Limb (tissue), 2 donors: ENCODE measurements around the gene PPME1.
"Not testable (repeated sequence)": the region's sequence is repeated elsewhere in the genome, so short reads cannot be mapped to it uniquely, and the experiment has no call there.

Source experiments
- DNase-seq, 2 donors: peaks; one replicate each; pipeline ENCODE4 v3.0.0-alpha.2; 2016; ENCODE audit errors: extremely low spot score in 2 of 2

Gene PPME1, protein sequence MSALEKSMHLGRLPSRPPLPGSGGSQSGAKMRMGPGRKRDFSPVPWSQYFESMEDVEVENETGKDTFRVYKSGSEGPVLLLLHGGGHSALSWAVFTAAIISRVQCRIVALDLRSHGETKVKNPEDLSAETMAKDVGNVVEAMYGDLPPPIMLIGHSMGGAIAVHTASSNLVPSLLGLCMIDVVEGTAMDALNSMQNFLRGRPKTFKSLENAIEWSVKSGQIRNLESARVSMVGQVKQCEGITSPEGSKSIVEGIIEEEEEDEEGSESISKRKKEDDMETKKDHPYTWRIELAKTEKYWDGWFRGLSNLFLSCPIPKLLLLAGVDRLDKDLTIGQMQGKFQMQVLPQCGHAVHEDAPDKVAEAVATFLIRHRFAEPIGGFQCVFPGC

DNA sequence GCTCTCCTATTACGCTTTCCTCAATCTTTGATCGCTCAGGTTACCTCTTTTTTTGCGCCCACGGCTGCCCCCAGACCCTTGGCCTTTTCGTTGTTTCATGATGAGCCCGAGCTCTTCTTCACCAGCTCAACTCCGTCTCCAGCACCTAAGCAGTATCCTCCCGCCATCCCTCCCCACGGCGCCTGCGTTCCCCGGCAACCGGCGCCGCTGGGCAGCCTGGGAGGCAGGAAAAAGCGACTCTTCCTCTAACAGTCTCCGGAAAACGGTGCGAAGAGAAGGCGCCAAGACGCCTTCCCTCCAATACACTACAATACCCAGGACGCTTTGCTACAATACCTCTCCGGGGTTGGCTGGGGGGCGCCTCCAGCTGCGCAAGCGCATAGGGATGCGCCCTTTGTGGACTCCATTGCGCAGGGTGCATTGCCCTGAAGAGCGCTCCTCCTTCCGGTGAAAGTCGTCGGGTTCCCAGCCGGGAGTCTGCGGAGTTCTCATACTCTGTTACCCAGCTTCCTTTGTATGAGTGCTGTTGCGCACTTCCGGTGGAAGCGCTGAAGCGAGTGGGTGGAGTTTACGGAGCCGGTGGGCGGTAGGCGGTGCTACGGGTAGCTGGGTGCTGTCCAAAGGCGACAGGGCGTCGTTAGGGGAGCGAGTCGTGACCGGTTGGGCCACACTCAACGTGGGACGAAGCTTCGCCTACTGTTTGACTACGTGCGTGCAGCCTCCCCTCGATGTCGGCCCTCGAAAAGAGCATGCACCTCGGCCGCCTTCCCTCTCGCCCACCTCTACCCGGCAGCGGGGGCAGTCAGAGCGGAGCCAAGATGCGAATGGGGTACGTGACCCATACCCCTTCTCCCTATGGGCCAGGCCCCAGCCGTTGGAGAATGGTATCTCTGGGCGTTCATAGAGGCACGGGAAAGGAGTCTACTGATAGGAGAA lies at the start of gene PPME1, which contains the start of gene C2CD3:
Gene PPME1 (plus strand): TSS at position 596 of the 936 bp plus-strand sequence. CDS start 133 bp downstream, at position 729.
Gene C2CD3 (minus strand): TSS at position 309 of the 936 bp plus-strand sequence. CDS start 210 bp downstream, at position 99.
- DNase-seq: peak; percentile 98 to 100

DNA sequence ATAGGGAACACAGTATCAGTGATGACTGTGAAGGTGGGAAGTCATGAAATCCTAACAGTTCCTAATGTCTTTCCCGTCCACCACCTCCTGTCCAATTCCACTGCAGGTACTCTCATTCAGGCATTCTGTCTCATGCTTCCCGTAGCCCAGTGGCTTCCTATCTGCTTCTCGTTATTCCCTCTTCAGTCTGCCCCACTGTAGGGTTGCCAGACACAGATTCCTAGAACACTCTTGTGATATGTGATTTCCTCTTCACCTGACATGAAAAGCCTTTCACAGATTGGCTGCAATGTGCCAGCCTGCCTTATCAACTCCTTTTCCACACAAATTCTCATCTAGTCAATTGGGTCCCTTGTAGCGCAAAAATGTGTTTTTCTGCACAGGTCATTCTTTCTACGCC lies 49.3 kb upstream of the PPME1 start:
- no peak for DNase-seq

- DNase-seq: no peak
These were observed 48.1 kb upstream of the PPME1 start for GRCh38 chr11:74123008-74123448.

DNA sequence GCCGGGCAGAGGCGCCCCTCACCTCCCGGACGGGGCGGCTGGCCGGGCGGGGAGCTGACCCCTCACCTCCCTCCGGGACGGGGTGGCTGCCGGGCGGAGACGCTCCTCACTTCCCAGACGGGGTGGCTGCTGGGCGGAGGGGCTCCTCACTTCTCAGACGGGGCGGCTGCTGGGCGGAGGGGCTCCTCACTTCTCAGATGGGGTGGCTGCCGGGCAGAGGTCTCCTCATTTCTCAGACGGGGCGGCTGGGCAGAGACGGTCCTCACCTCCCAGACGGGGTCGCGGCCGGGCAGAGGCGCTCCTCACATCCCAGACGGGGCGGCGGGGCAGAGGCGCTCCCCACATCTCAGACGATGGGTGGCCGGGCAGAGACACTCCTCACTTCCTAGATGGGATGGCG lies 42.0 kb upstream of the PPME1 start:
- not testable (repeated sequence) for DNase-seq

DNA sequence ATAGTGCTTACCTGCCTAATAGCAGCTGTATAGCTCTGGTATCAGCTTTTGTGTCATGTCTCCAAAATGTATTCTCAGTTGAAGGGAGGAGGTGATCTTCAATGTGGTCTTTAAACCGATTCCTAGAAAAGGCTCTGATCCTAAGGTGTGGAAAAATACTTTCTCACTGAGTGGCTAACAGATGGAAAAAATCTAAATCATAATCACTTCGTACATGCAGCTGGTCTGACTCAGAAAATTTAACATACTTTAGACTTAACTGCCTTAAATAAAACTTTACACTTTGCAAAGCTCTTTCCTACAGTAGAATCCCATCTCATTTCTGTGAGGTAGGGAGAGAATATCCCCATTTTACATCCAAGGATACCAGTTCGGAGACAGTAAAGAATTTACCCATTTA lies 38.3 kb upstream of the PPME1 start:
- no peak for DNase-seq

DNA sequence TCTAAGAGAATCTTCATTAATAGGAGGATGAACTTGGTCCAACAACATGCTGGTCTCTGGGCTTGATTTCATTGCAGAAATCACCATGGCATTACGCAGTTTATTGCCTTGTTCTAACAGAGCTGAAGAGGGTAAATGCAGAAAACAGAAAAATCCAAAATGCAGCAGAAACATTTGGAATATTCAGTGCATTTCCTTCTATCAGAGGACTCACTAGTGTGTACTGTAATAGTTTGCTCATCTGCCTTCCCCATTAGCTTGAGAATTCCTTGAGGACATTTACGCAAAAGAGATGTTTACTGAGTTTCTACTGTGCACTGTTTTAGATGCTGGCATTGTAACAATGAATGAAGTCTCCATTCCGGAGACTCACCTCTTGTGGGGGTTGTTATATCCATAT lies 37.7 kb upstream of the PPME1 start:
- no peak for DNase-seq

DNA sequence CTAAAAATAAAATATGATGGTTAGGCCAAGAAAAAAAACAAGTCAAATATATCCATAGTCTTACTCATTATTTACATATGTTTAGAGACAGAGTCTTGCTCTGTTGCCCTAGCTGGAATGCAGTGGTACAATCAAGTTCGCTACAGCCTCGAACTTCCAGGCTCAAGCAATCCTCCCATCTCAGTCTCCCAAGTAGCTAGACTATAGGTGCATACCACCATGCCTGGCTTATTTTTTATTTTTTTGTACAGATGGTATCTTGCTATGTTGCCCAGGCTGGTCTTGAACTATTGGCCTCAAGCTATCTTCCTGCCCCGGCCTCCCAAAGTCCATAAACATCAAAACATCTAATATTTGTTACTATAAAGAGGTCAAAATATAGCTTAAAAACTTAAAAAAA lies 36.4 kb upstream of the PPME1 start:
- no peak for DNase-seq

- DNase-seq: no peak
These were observed 35.8 kb upstream of the PPME1 start for GRCh38 chr11:74135127-74135840.

GRCh38 chr11:74138021-74138420 lies 33.1 kb upstream of the PPME1 start:
- peak in 1 of 2 donors; percentile 7 for DNase-seq

DNA sequence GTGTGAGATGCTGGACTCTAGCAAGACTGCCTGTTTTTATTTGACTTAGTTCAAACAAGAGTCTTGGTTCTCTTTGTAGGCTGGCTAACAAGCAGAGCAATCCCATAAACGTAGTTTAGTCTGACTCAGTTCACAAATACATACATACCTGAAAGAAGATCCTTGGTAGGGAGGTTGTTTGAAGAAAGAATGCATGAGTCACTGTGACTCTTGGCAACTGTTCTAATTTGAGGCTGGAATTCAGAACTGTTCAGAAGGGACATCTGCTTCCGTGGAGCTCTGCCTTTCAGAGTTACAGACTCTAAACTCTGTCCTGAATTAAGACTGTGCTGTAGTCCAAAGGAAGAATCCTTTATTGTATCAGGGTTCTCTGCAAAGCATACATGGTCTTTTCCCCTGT lies 32.5 kb upstream of the PPME1 start:
- DNase-seq: peak in 1 of 2 donors; percentile 73

DNA sequence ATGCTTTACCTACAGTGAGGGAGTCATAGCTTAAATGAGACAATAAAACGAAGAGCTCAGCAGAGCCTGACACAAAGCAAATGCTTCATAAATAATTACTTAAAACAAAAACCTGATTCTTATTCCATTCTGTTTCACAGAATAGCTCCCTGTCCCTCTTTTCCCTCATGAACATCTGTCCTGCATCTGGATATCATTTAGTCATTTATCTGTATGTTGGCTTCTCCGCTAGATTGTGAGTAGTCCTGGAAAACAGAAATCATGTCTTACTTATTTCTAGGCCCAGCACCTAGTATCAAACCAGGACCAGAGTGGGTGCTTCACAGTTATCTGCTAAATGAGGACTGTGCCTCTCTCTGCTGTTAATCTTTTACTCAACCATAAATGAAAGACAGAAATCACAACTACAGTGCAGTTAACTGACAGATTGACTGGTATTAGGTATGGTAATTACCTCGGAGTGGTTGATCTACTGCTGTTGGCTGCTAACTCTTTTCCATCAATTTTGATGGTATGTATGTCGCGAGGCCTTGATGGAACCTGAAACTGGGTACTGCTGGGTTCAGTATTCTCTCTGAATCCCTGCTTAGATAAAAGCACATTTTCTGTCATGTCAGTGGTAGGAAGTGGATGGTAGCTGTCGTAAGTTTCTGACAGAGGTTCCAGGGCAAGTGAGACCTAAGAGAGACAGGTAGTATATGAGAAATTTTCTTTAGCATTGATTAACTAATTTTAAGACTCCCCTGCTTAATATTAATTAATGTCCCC lies 31.8 kb upstream of the PPME1 start:
- DNase-seq: peak in 1 of 2 donors; percentile 36

DNA sequence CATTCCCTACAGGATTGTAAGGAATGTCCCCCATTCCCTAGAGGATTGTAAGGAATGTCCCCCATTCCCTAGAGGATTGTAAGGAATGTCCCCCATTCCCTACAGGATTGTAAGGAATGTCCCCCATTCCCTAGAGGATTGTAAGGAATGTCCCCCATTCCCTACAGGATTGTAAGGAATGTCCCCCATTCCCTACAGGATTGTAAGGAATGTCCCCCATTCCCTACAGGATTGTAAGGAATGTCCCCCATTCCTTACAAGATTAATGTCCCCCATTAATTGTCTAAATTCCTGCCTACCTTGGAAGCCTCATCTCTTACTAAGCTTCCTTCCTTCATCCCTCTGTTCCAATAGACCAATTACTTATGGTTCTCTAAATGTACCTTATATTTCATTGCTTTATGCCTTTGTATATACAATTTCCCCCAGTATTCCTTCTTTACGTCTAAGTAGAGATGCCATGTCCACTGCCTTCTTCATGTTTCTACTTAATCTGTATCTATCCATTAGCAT lies 31.1 kb upstream of the PPME1 start:
- not testable (repeated sequence) for DNase-seq

DNA sequence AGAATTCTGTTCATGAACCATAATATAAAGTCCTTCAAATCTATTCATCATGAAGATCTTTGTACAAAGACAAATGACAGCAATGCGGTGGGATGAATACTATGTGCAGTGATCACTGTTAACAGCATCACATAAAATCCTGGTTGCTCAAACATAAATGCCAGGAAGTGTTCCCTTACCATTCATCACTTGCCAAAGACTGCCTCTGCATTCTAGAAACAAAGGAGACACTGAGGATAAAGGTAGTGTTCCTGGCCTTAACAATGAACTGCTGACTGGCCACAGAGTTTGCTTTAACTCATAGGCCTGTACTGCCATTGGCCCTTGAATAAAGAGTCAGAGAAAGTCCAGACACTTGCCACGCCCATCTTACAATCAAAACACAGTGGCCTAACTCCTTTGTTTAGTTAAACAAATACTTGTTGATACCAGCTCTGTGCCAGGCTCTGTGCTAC lies 29.8 kb upstream of the PPME1 start:
- DNase-seq: no peak

- DNase-seq: no peak
These were observed 29.2 kb upstream of the PPME1 start for GRCh38 chr11:74141908-74142307.

- no peak for DNase-seq
These were observed 28.5 kb upstream of the PPME1 start for GRCh38 chr11:74142624-74143023.

GRCh38 chr11:74144592-74144991 lies 26.5 kb upstream of the PPME1 start:
- DNase-seq: no peak

- no peak for DNase-seq
These were observed 23.7 kb upstream of the PPME1 start for GRCh38 chr11:74147199-74147929.

DNA sequence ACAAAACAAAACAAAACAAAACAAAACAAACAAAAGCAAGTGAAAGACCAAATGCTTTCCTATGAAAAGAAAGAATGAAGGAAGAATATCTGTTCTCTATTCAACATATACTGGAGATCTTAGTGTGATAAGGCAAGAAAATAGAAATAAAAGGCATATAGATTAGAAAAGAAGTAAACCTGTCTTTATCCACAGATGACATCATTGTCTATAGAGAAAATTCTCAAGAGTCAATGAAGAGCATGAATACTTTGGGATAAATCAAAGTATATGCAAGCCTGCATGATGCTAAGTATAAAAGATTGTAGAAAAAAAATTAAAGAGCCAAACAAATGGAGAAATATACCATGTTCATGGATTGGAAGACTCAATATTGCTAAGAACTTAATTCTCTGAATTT lies 17.9 kb upstream of the PPME1 start:
- DNase-seq: no peak

- no peak for DNase-seq
These were observed 16.3 kb upstream of the PPME1 start for GRCh38 chr11:74154620-74155281.
